Stimulated activated CD4-positive, alpha-beta T cell treated with anti-CD3 and anti-CD28 coated beads, TNF-alpha, amount 100 ng/mL, for 1 hour (primary cell): ENCODE results near the gene ARHGAP15.

Experiments used
- DNase-seq, 3 donors: peaks; one replicate each; pipeline ENCODE4 v3.0.0-alpha.2; 2020; ENCODE audit warnings: low read depth in 3 of 3, low spot score in 1 of 3

Gene ARHGAP15

DNA sequence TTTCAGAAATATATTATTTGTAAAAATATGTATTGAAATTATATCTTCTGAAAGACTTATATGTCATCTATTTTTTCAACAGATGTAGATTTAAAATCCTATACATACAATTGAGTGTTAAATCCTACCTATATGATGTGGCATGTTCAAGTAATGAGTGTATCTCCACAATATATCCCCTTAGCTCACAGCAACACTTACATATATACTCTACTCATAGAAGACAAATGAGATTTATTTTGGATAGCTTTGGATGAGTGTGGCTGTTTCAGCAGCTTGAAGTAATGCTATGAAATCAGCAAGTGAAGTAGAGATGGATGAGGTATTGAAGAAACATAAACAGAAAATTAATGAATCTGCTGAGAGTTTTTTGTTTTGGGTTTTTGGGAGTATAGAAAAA is 263.1 kb downstream of the ARHGAP15 start:
- no peak for DNase-seq

DNA sequence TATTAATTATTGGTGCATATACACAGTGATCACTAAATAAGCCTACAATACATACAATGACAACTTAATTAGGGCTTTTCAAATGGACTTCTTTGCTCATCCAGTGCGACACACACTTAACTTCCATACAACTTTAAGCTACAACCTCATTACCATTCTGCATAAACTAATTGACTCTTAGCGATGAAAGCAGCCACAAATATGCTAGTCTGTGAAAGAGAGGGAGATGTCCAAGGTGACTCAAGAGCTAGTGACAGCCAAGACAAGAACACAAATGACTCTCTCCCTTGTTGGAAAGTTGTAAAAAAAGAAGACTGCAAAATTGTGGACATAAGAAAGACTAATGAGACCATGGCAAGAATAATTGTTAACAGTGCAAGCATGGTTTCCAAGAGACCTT is 264.8 kb downstream of the ARHGAP15 start:
- no peak for DNase-seq

DNA sequence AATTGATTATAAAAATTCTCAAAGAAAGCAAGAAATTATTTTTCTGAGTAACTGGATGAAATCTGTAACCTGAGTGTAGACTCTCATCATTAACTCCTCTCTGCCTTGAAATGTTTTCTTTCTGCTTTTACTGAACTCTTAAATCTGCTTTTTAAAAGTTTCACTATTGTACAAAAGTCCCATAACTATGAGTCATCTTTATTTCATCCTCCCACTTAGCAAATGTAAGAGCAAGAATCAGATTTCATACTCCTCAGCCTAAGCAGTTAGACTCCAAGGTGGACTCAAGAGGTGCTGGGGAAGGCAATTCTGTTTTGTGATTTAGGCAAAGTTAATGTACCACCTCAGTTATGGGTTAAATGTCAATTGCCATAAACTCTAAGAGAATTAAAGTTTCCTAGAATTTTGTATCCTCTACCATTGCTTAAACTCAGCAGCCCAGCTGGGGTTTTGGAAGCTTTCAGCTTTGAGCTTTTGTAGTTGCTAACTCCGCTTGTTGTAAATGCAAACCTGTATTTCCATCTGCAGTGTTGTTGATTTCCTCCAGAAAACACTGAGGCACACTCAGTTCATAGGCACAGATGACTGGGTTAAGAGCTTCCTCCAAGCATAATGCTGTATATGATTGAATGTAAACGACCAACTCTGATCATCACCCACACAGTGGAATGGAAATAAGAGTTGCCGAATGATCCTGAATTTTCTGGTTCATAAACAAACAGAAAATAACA is 268.8 kb downstream of the ARHGAP15 start:
- DNase-seq: no peak

DNA sequence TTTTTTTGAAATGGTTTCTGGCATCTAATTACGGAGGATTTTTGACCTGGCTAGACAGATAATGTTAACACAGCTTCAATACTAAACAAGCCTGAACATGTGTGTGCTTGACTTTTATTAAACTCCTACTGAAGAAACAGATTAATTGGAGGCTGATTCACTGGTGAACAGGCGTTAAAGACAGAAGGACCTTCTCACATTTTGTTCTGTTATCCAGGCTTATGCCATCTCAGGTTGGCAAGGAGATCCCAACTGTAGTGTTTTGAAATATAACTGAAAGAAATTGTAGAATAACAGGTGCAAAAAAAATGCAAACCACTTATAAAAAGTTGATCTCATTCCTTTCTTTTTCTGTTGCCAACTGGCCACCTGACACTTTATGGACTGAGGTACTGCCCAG is 269.6 kb downstream of the ARHGAP15 start:
- DNase-seq: no peak

DNA sequence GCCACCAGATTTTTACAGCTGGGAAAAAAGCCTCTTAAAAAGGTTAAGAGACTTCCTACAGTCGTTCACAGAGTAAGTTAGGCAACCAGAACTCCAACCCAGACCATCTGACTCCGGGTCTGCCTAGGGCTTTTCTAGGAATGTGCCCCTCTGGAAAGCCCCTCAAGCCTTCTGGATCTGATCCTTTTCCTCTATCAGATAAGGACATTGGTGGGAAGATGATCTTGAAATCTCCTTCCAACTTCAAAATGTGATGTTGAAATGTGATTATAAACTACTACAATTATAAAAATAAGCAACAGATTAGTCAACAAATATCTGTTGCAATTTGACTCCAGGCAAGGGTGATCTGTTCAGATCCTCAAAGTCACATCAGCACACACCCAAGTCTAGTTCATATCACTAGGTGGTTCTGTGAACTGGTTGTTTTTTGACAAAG is 270.4 kb downstream of the ARHGAP15 start:
- DNase-seq: no peak

DNA sequence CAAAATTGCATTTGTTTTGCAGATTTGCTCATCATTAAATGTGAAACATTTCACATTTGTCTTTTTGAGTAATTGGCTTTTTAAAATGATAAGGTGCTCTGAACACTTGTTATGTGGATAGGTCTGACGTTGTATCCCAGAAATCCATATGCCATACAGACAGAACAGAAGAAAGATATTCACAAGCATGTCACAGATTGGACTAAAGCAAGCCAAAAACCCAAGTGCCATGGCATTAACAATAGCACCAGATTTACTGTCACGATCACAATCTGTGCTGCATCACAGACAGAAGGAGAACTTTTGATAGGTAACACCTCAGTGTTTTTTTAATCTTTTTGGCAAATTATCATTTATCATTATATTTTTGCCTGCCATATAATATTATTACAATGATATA is 272.6 kb downstream of the ARHGAP15 start:
- DNase-seq: no peak

DNA sequence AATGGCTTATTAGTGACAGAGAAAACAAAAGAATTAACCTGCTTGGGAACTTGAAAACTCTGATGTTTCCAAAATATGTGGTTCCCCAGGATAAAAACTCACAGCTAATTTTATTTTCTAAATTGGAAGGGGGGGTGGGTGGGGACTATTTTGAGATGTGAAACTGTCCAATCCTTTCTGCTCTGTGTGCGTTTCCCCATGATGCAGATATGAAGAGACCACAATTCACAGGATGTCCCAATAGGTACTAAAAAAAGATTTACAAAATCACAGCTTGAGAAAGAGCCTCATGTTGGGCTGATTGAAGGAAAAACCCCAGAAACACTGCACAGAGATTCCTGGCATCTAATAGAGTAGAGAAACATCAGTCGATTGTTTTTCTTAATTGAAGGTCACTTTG is 273.2 kb downstream of the ARHGAP15 start:
- no peak for DNase-seq

DNA sequence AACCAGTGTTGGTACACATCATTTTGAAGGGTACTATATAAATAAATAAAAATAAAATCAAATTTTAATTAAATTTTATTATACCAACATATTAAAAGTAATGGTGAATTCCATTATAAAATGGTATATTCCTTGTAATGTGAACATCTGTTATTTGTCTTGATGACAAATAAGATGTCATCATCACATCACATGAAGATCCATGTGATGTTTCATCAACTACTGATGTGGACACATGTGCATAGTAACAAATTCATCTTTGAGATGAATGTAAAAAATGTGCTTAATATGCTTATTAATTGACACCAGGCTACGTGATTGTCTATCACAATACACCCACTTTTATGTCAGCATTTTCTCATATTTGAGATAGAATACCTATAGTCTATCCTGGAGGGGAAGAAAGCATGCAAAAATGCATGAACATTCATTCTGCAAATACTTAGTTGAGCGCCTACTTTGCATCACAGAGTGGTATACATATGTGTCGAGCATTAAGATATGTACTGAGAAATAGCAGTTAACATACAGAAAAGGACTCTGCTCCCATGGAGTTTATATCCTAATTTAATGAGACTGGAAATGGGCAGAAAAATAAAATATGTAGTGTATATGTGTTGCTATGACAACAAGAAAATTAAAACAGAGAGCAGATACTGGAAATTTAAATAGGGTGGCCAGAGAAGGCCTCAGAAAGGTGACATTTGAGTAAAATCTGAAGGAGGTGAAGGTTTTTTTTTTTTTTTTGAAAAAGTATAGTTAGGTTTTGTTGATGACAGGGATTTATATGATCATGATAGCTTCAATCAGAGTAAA is 281.1 kb downstream of the ARHGAP15 start:
- no peak for DNase-seq

DNA sequence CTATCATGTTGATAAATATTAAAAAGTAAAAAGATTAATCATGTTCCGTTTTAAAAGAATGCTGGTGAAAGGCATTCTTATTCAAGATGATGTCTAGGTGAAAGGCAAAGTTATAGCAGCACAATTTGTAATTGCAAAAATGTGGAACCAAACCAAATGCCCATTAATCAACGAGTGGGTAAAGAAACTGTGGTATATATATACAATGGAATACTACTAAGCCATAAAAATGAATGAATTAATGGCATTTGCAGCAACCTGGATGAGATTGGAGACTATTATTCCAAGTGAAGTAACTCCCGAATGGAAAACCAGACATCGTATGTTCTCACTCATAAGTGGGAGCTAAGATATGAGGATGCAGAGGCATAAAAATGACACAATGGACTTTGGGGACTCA is 286.4 kb downstream of the ARHGAP15 start:
- no peak for DNase-seq

DNA sequence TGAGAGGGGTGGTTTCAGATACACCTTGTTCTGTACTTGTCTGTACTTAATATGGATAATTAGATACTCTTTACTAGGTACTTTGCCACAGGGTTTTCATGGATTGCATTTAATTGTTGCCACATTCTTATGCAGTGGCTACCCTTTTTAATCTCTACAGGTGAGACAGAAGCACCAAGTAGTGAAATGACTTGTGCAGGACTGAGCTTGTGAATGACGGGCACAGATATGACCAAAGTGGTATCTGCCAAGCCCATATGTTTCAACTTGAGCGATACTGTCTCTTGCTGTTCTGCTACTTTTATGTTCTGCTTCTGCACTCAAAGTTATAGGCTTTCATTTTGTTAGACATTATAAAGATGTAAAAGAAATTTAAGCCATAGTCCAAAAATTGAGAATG is 288.2 kb downstream of the ARHGAP15 start:
- no peak for DNase-seq

DNA sequence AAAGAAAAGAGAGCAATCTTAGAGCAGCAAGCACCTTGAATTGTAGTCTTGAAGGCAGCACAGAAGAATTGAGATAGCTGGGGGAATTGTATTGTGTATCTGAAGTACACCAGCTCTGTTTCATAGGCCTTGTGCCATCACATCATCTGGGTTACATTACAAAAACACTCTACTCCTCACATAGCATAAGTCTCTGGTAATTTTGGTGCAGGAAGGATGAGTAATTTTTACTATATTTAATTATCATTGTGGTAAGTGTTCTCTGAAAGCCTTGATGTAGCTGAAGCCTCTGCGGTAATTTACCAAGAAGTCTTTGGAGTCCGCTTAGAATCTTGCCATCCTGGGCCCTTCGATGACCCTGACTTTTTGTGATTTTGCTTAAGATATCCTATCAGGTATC is 291.1 kb downstream of the ARHGAP15 start:
- DNase-seq: no peak

DNA sequence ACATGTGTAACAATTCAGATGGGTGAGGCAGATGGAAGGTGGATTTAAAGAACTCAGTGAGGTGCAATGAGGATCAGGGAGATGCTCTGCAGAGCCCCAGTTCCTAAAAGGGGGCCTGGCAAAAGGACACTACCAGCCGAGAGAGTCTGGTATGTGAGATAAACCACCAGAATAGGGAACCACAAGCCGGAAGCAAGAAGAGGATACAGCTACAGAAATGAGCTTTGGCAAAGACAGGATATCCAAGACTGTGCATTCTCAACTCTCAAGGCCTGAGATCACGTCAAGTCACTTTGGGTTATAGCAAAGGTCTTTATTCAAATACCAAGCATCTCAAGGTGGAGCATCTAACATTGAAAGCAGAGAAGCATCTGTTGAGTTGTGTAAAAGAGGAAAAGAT is 293.5 kb downstream of the ARHGAP15 start:
- DNase-seq: no peak

DNA sequence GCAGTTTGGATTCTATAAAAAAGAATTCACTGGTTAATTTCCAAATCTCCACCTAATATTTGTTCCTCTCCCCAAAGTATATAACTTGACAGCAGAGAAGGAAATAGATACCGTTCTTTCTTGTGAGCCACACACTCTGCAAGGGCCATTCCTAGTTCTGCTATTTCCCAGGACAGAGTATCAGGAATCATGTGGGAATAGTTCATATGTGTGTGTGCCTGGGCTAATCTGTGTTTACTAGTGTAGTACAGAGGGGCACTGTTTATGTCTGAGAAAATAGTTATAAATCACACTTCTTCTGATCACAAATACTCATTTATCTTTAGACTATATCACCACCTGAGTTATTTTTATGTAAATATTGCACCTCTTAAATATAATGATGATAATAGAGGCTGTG is 296.7 kb downstream of the ARHGAP15 start:
- no peak for DNase-seq

DNA sequence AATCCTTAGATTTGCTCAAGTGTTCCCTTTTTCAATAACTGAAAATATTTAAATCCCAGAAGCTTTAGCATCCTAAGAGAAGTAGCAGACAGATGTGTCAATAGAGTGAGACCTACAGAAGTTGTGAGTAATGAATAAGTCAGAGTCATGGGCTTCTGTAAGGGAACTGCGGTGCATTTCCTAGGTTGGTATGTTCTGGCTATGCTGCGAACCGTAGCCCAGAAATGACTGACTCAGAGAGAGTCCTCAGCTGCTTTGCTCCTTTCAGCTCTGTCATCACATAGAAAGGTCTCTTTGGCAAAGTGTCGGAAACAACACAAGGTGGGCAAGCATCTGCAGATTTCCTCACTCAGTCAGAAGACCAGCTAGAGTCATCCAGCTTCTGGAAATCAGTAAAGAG is 297.1 kb downstream of the ARHGAP15 start:
- DNase-seq: no peak

DNA sequence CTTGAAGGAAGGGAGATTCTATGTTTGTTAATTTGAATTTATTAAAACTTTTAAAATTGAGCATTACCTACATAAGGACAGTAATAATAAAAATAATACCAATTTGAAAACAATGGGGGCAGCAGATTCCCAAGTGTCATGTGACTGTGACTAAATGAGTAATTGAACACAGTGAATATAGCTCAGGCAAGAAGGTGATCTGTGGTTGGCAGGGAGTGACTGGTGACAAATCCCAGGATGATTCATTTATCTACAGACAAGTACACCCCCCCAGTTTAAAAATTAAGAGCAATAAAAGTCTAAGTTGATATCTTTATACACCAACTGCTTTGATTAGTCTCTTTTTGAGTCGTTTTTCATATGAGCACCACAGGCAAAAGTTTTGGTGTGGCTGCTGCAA is 299.5 kb downstream of the ARHGAP15 start:
- DNase-seq: no peak

DNA sequence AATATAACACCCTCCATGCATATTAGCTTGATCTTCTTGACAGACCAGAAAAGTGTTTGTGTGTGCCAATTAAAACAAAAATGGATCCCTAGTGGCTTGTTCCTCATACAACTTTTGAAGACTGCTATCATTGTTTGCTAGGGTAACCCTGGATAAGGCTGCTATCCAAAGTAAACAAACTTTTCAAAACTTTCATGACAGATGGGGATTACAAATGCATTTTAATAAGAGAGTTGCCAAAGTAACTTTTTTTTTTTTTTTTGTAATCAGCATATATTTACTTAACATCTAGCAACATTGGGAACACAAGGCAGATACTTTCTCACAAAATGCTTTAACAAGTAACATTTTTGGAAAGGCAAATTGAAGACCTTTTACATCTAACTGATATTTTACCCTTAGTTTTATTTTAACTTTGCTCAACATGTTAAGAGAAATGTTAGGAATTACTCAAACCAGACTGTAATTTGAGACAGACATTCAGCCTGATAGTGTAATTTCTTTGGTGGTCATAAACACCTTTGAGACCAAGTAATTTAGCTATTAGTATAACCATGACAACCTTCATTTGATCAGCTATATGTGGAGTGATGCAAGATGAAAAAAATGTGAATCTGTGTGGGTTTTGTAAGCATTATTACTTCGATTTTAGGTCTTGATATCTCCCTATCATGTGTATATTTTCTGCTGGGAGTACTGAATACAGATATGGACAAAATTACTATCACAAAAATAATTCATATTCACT is 300.9 kb downstream of the ARHGAP15 start:
- no peak for DNase-seq

DNA sequence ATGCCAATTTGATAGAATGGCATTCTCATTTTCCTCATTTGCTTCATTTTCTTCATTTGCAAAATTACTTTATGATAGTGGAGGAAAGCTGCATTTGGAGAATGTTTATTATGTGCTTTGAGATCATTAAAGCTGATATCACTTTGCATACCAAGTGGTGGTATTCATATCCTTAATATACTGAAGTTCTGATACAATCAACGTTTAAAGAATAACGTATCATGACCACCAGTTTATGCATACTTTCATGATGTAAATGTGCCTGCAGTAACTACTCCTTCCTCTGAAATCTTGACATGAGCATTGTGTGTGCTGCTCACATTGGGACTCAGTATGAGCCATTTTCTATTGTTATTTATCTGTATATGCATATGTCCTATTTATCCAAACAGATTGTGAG is 302.1 kb downstream of the ARHGAP15 start:
- DNase-seq: no peak

DNA sequence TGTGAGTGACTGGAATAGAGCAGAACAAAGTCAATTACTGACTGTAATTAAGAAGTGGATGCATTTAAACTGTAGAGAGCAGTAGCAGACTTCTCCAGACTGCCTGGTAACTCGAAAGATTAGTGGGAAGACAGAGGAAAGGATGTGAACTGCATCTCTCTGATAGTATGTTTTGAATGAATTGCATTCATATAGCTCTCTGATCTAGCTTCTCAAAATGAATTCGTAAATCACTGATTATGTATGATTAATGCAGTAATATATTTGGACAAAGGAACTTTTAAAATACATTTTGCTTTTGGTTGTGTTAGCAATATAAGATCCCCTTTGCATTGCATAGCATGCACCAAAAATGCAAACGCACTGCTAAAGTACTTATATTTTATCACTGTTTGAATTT is 304.0 kb downstream of the ARHGAP15 start:
- DNase-seq: no peak

DNA sequence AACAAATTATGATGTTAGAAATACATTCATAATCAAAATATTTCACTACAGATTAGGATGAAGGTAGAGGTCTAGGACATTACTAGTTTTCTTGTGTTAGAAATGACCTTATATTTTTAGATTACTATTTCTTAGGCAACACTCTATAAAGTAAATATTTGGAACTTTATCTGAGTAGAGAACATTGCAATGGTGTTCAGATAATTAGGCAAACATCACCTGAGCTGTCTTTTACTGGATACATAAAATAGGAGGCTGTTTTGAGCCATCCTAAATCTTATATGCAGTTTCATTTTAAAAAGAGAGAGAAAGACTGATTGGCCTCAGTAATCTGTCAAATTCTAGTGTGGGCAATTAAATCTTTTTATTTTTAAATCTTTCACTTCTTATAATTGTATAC is 304.6 kb downstream of the ARHGAP15 start:
- DNase-seq: no peak

DNA sequence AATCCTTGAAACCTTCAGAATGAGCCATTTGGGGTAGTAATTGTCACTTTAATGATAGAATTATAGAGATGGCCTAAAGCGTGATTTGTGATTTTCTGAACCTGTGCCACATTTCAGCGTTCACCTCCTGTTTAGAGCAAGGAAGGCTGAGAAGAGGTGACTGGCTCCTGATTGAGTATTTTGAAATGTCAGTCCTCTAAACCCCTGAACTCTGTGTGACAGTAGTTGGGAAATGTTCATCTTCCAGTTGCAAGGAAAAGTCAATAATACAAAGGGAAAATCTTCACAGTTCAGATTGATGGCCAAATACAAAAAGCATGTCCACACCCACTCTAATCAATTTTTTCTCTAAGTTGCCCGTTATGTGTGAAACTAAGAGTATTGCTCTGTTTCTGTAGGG is 305.2 kb downstream of the ARHGAP15 start:
- DNase-seq: no peak

DNA sequence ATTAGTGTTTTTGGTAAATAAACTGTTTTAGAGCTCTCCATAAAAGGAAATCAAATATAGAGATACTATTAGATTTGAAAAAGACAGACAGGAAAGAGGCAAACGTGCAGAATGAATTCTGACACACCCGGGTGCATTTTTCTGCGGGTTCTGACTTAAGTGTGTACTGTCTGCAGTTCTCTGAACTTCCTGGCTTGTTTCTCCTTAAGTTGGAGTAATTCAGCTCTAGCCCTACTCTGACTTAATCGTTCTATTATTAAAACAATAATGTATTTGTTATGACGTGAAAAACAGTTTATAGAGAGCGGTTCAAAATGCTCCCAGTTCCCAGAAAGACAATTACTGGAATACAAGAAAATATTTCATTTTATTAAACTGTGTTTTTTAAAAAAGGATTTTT is 305.9 kb downstream of the ARHGAP15 start:
- no peak for DNase-seq

DNA sequence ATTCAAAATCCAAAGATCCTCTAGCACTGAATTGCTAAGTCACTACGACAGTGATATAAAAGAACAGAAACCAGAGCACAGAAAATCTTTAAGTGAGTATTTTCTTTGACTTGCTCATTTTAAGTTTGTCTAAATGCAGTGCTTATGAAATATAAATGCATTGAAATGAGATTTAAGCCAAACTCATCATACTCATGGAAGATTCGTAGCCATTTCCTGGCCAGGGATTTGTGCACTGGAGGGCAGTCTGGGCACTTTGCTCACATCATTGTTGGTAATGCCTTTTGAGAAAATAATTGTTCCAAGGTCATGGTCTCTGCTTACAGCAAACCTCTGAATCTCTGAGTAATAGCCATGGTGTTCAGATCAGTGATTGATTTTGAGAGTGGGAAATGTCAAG is 307.7 kb downstream of the ARHGAP15 start:
- no peak for DNase-seq
